Type B pancreatic cell (in vitro differentiated cells): ENCODE results near the gene BUB1B. TPM values are rescaled to one million over a fixed set of nuclear protein-coding genes. Genes with fewer than 3 reads are reported as not detected.

ENCODE experiments used
- DNase-seq: peaks from one replicate; pipeline ENCODE4 v3.0.0; 2021; ENCODE audit warnings: mixed read lengths; ENCODE audit not compliant: unreplicated experiment; ENCODE audit errors: extremely low spot score
- H3K27ac Mint-ChIP-seq: 2 replicates; pipeline ENCODE4 v1.8.0; 2021; ENCODE audit warnings: mild to moderate bottlenecking, mixed read lengths
- H3K27me3 Mint-ChIP-seq: 2 replicates; pipeline ENCODE4 v1.8.0; 2021; ENCODE audit warnings: mixed read lengths
- H3K36me3 Mint-ChIP-seq: 2 replicates; pipeline ENCODE4 v1.8.0; 2021; ENCODE audit warnings: mixed read lengths
- H3K4me1 Mint-ChIP-seq: one replicate; pipeline ENCODE4 v1.8.0; 2021; ENCODE audit warnings: mixed read lengths; ENCODE audit not compliant: unreplicated experiment
- H3K4me3 Mint-ChIP-seq: 2 replicates; pipeline ENCODE4 v1.8.0; 2021; ENCODE audit warnings: mild to moderate bottlenecking, mixed read lengths
- H3K9me3 Mint-ChIP-seq: 2 replicates; pipeline ENCODE4 v1.8.0; 2021; ENCODE audit warnings: mixed read lengths
- total RNA-seq: library from RNA; stranded (reverse); gene quantifications from 2 replicates; pipeline ENCODE4 v1.2.1, GENCODE V29; 2021; ENCODE audit warnings: low replicate concordance
- TF ChIP-seq, protein P1 (sequence below): fragments of 200-600 bp; sonication (generic); conservative IDR thresholded peaks from 2 replicates; pipeline ENCODE4 v1.5.0; 2021; ENCODE audit warnings: antibody characterized with exemption, mild to moderate bottlenecking

The BUB1B gene
- total RNA-seq, 1 donor from 2014 or later: 69.5 TPM

DNA sequence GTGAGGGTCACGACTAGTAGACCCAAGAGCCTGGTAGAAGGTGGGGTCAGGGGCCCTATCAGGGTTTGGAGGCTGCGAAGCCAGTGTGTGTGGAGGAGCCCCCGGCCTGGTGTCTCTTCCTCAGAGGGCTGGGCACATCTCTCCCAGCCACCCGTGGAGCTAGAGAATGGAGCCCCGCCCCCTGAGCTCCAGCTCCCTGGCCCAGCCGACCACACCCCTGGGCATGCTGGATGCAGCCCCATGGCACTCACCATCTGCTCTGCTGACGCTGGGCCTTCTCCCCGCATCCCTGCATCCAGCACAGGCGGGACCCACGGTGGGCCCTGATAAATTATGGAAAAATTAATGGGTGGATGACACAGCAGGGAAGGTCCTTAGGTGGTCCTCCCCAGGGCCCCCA is 104.5 kb downstream of the BUB1B start:
- TF ChIP-seq, protein P1, sequence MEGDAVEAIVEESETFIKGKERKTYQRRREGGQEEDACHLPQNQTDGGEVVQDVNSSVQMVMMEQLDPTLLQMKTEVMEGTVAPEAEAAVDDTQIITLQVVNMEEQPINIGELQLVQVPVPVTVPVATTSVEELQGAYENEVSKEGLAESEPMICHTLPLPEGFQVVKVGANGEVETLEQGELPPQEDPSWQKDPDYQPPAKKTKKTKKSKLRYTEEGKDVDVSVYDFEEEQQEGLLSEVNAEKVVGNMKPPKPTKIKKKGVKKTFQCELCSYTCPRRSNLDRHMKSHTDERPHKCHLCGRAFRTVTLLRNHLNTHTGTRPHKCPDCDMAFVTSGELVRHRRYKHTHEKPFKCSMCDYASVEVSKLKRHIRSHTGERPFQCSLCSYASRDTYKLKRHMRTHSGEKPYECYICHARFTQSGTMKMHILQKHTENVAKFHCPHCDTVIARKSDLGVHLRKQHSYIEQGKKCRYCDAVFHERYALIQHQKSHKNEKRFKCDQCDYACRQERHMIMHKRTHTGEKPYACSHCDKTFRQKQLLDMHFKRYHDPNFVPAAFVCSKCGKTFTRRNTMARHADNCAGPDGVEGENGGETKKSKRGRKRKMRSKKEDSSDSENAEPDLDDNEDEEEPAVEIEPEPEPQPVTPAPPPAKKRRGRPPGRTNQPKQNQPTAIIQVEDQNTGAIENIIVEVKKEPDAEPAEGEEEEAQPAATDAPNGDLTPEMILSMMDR: no peak
- peaks cover 3% of the 10 kb centered on the region for H3K36me3 Mint-ChIP-seq
- H3K27ac Mint-ChIP-seq: no peak overlapping the region
- no peak for DNase-seq
- H3K4me1 Mint-ChIP-seq: peaks cover 11% of the 10 kb centered on the region
- no peak overlapping the region for H3K4me3 Mint-ChIP-seq
- H3K27me3 Mint-ChIP-seq: no peaks in the 10 kb centered on the region
- H3K9me3 Mint-ChIP-seq: no peaks in the 10 kb centered on the region

DNA sequence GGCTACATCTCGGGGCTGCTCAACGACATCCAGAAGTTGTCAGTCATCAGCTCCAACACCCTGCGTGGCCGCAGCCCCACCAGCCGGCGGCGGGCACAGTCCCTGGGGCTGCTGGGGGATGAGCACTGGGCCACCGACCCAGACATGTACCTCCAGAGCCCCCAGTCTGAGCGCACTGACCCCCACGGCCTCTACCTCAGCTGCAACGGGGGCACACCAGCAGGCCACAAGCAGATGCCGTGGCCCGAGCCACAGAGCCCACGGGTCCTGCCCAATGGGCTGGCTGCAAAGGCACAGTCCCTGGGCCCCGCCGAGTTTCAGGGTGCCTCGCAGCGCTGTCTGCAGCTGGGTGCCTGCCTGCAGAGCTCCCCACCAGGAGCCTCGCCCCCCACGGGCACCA is 105.0 kb downstream of the BUB1B start:
- no peaks in the 10 kb centered on the region for H3K9me3 Mint-ChIP-seq
- no peak overlapping the region for H3K27ac Mint-ChIP-seq
- TF ChIP-seq, protein P1: no peak
- H3K27me3 Mint-ChIP-seq: no peaks in the 10 kb centered on the region
- H3K4me3 Mint-ChIP-seq: no peak overlapping the region
- DNase-seq: no peak
- H3K4me1 Mint-ChIP-seq: peaks cover 11% of the 10 kb centered on the region
- H3K36me3 Mint-ChIP-seq: peaks cover 3% of the 10 kb centered on the region

DNA sequence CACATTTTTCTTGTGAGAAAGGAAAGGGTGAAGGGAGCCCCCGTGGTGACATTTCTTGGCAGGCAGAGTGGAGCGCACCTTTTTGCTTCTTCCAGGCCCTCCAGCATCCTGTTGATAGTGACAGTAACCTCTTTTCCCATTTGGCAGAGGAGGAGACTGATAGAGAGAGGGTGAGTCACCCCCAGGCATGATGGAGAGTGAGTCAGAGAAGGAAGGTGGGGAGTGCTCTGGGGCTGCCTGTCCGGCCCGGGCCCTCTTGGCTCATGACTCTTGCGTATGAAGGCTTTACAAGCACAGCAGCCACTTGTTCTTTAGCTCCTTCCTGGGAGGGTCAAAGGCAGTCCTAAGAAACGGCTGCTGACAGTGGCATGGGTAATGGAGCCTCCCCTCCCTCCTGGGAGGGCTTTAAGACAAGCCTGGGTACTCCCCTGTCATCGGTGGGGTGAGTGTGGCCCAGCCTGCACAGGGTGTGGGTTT is 106.0 kb downstream of the BUB1B start:
- Mint-ChIP-seq H3K4me3 (no peak overlapping the region), H3K9me3 (no peaks in the 10 kb centered on the region), H3K36me3 (peaks cover 3% of the 10 kb centered on the region), H3K27ac (no peak overlapping the region), H3K27me3 (no peaks in the 10 kb centered on the region), H3K4me1 (peaks cover 11% of the 10 kb centered on the region)
- TF ChIP-seq, protein P1: no peak
- DNase-seq: no peak

DNA sequence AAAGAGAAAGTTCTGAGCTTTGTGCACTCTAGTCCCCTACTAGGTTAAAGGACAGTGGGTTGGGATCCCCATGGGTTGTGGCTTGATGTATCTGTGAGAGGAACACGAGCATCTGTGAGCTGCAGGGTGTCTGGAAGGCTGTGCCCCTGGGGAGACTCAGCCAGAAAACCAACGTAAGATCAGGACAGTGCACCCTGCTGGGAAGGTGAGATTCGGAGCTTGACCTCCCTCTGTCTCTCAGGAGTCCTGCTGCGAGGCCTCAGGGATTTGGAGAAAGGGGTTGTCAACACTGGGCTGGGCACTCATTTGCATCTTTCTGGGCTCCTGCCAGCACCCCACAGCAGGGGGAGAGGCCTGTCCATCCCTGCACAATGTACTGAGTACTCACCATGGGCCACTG is 106.8 kb downstream of the BUB1B start:
- peaks cover 11% of the 10 kb centered on the region for H3K4me1 Mint-ChIP-seq

DNA sequence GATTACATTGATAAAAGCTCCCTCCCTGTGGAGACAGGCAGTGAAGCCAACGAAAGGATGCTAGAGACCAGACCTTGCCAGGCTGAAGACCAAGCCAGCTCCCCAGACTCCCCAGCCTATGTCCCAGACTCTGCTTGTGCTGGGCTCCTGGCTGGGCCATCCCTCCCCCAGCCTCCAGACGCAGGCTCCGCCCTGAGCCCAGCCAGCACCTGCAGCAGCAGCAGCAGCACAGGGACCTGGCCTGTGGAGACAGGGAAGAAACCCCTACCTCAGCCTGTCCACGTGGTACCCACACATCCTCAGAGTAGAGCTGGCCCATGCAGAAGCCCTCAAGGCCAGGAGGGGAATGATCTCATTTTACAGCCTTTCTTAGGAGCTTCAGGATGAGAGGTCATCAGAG is 108.7 kb downstream of the BUB1B start:
- Mint-ChIP-seq H3K27me3 (peaks cover under 1% of the 10 kb centered on the region), H3K9me3 (no peaks in the 10 kb centered on the region)

More for the DNA sequence above, 106.8 kb downstream of the BUB1B start:
- H3K36me3 Mint-ChIP-seq: peaks cover 3% of the 10 kb centered on the region
- H3K4me3 Mint-ChIP-seq: no peak overlapping the region
- no peaks in the 10 kb centered on the region for H3K9me3 Mint-ChIP-seq
- H3K27ac Mint-ChIP-seq: no peak overlapping the region
- TF ChIP-seq, protein P1: no peak
- no peaks in the 10 kb centered on the region for H3K27me3 Mint-ChIP-seq
- no peak for DNase-seq

More for the DNA sequence above, 108.7 kb downstream of the BUB1B start:
- TF ChIP-seq, protein P1: no peak
- Mint-ChIP-seq H3K27ac (no peak overlapping the region), H3K4me1 (peaks cover 6% of the 10 kb centered on the region), H3K36me3 (peaks cover 1% of the 10 kb centered on the region), H3K4me3 (no peak overlapping the region)
- DNase-seq: no peak
